NCI-H128 (cell line): ENCODE data around the gene CERS6.
"Not testable (repeated sequence)": the region's sequence is repeated elsewhere in the genome, so short reads cannot be mapped to it uniquely, and the experiment has no call there.

ENCODE experiments used
- DNase-seq: peaks from one replicate; lab custom pipeline; 2025; ENCODE audit not compliant: unreplicated experiment; lab: John Stamatoyannopoulos, UW

CERS6 gene

GRCh38 chr2:168495524-168495923, 39.5 kb downstream of the CERS6 start:
- no peak for DNase-seq

GRCh38 chr2:168496906-168497305, 40.8 kb downstream of the CERS6 start:
- no peak for DNase-seq

GRCh38 chr2:168499500-168499899, 43.4 kb downstream of the CERS6 start:
- DNase-seq: no peak

- no peak for DNase-seq
Observed at GRCh38 chr2:168500516-168500915, 44.4 kb downstream of the CERS6 start.

- DNase-seq: no peak
Observed at GRCh38 chr2:168501466-168502065, 45.5 kb downstream of the CERS6 start.

- not testable (repeated sequence) for DNase-seq
Observed at GRCh38 chr2:168502852-168503251, 46.8 kb downstream of the CERS6 start.

- no peak for DNase-seq
Observed at GRCh38 chr2:168503901-168504300, 47.8 kb downstream of the CERS6 start.

GRCh38 chr2:168504323-168504722, 48.3 kb downstream of the CERS6 start:
- no peak for DNase-seq

- no peak for DNase-seq
Observed at GRCh38 chr2:168510125-168510756, 54.2 kb downstream of the CERS6 start.

- DNase-seq: no peak
Observed at GRCh38 chr2:168514692-168515091, 58.6 kb downstream of the CERS6 start.

GRCh38 chr2:168515502-168515901, 59.4 kb downstream of the CERS6 start:
- DNase-seq: no peak

GRCh38 chr2:168517816-168518215, 61.7 kb downstream of the CERS6 start:
- DNase-seq: no peak

GRCh38 chr2:168518555-168519066, 62.5 kb downstream of the CERS6 start:
- no peak for DNase-seq

GRCh38 chr2:168519534-168520308, 63.6 kb downstream of the CERS6 start:
- no peak for DNase-seq

- DNase-seq: no peak
Observed at GRCh38 chr2:168521053-168521741, 65.1 kb downstream of the CERS6 start.

GRCh38 chr2:168522446-168522845, 66.4 kb downstream of the CERS6 start:
- no peak for DNase-seq

- DNase-seq: no peak
Observed at GRCh38 chr2:168524005-168524404, 67.9 kb downstream of the CERS6 start.

GRCh38 chr2:168525020-168525419, 68.9 kb downstream of the CERS6 start:
- no peak for DNase-seq

- DNase-seq: no peak
Observed at GRCh38 chr2:168525716-168526446, 69.8 kb downstream of the CERS6 start.

GRCh38 chr2:168526641-168527040, 70.6 kb downstream of the CERS6 start:
- no peak for DNase-seq

GRCh38 chr2:168528016-168528415, 71.9 kb downstream of the CERS6 start:
- no peak for DNase-seq
